ENCODE data around the gene RSBN1L. TPM values are rescaled to one million over a fixed set of nuclear protein-coding genes. Genes with fewer than 3 reads are reported as not detected.

RSBN1L gene
- total RNA-seq, 5 donors from 2014 or later (not counting 1 experiment from before 2014, with no cell fraction given) = 27.1 to 35.9 (median 32.4) TPM

DNA sequence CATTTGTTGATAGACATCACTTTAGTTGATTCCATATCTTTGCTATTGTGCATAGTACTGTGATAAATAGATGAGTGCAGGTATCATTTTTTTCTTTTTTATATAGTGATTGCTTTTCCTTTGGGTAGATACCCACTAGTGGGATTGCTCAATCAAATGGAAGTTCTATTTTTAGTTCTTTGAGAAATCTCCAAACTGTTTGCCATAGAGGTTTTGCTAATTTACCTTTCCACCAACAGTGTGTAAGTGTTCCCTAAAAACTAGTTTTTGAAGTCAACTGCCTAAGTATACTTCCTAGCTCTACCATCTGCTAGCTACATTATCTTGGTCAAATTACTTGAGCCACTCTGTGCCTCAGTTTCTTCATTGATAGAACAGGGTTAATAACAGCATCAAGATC, 31.5 kb upstream of the RSBN1L start:
- ChIA-PET POLR2A (no interaction called here), CTCF (interaction anchor here (1.0 to 1.4 kb wide), 2 partner anchors 8 to 13 kb away, joined by 3 to 5 read pairs; no protein-coding TSS in a partner anchor)
- H3K9me3 Mint-ChIP-seq = no peaks in the 10 kb centered on the region
- no peak overlapping the region for H3K27ac Mint-ChIP-seq
- Histone ChIP-seq H3K36me3 (ENCODE audit: control insufficient read depth in 2 of 2, extremely low read depth in 1 of 2, insufficient read depth in 1 of 2, low read length in 1 of 2) (no peaks in the 10 kb centered on the region), H3K27ac (ENCODE audit: low read length) (no peak overlapping the region), H3K27me3 (replicated peaks in 1 of 2; ENCODE audit: control insufficient read depth in 2 of 2, extremely low read depth in 1 of 2, insufficient read depth in 2 of 2, low read length in 1 of 2) (no peaks in the 10 kb centered on the region), H3K4me3 (ENCODE audit: control insufficient read depth in 1 of 2, extremely low read depth in 1 of 2, low read length in 1 of 2) (no peak overlapping the region), H3K9me3 (no peaks in the 10 kb centered on the region), H3K4me1 (ENCODE audit: control insufficient read depth in 1 of 2, extremely low read depth in 1 of 2, insufficient read depth in 2 of 2, low read length in 2 of 2) (no peaks in the 10 kb centered on the region)
- ATAC-seq (replicated peaks in 1 of 4) = no peak
- DNase-seq = no peak
- no peaks in the 10 kb centered on the region for H3K27me3 Mint-ChIP-seq
- no peaks in the 10 kb centered on the region for H3K36me3 Mint-ChIP-seq
- H3K4me3 Mint-ChIP-seq = no peak overlapping the region
- H3K4me1 Mint-ChIP-seq = no peaks in the 10 kb centered on the region

DNA sequence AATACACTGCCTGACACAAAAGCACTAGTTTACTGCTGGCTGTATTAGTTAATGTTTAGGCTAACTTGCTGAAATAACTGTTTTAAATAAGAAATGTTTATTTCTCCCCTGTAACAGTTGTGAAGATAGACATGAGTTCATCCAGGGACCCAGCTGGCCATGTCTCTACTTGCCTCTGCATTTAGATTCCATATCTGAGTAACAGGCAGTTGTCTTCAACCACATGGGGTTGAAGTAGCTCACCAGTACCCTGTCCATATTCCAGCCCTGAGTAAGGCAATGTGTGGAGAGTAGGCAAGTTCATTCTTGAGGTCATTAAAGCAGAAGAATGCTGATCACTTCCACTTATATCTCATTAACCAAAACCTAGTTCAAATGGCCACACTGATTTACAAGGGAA, 31.1 kb upstream of the RSBN1L start:
- no peaks in the 10 kb centered on the region for H3K4me1 ChIP-seq (ENCODE audit: control insufficient read depth in 1 of 2, extremely low read depth in 1 of 2, insufficient read depth in 2 of 2, low read length in 2 of 2)
- H3K36me3 ChIP-seq (ENCODE audit: control insufficient read depth in 2 of 2, extremely low read depth in 1 of 2, insufficient read depth in 1 of 2, low read length in 1 of 2) = no peaks in the 10 kb centered on the region
- ChIA-PET CTCF (interaction anchor here (0.9 to 1.4 kb wide), 3 partner anchors 9 to 83 kb away, joined by 3 to 5 read pairs (median 3); no protein-coding TSS in a partner anchor), POLR2A (no interaction called here)
- ATAC-seq (replicated peaks in 1 of 4) = no peak
- DNase-seq = no peak
- no peaks in the 10 kb centered on the region for H3K9me3 Mint-ChIP-seq
- H3K4me1 Mint-ChIP-seq = no peaks in the 10 kb centered on the region
- H3K4me3 Mint-ChIP-seq = no peak overlapping the region
- no peaks in the 10 kb centered on the region for H3K9me3 ChIP-seq
- H3K36me3 Mint-ChIP-seq = no peaks in the 10 kb centered on the region
- no peak overlapping the region for H3K27ac ChIP-seq (ENCODE audit: low read length)
- no peak overlapping the region for H3K27ac Mint-ChIP-seq
- H3K4me3 ChIP-seq (ENCODE audit: control insufficient read depth in 1 of 2, extremely low read depth in 1 of 2, low read length in 1 of 2) = no peak overlapping the region
- no peaks in the 10 kb centered on the region for H3K27me3 ChIP-seq (replicated peaks in 1 of 2; ENCODE audit: control insufficient read depth in 2 of 2, extremely low read depth in 1 of 2, insufficient read depth in 2 of 2, low read length in 1 of 2)
- no peaks in the 10 kb centered on the region for H3K27me3 Mint-ChIP-seq

DNA sequence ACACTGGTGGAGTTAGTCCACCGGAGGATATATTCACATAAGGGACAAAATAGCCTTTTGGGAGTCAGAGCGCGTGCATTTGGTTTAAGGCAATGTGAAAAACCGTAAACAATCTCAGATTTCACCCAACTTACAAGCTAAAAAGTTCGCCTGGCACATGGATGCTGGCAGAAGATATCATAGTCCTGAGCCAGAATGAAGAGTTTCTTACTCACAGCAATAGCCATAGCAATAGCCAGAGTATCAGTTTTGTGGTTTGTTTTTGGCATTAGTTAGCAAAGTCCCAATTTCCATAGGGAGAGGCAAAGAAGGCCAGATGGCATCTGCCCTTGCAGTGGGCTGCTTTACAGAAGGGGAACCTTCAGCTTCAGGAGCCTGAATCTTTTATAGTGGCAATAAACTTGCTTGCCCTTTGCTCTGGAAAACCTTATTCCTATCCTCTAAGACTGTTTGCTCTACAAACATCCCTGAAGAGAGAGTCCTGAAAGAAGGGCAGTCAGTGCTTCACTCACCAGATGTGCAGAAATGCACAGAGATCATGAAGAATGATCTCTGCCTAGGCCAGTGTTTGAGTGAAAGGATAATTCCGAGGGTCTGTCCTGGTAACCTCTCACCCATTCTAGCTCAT, 28.7 kb upstream of the RSBN1L start:
- Mint-ChIP-seq H3K9me3 (no peaks in the 10 kb centered on the region), H3K36me3 (no peaks in the 10 kb centered on the region), H3K4me1 (no peaks in the 10 kb centered on the region), H3K4me3 (no peak overlapping the region), H3K27ac (no peak overlapping the region), H3K27me3 (no peaks in the 10 kb centered on the region)
- ChIA-PET POLR2A (interaction anchor here in 1 of 2 donors (0.6 to 0.7 kb wide), 2 partner anchors 287 to 1275 kb away, joined by 3 to 6 read pairs; no protein-coding TSS in a partner anchor), CTCF (interaction anchor here in 1 of 2 donors (0.6 kb wide), 1 partner anchor 378 kb away, joined by 8 read pairs; no protein-coding TSS in a partner anchor)
- H3K27me3 ChIP-seq (replicated peaks in 1 of 2; ENCODE audit: control insufficient read depth in 2 of 2, extremely low read depth in 1 of 2, insufficient read depth in 2 of 2, low read length in 1 of 2) = no peaks in the 10 kb centered on the region
- 100% methylated on average over 1 of the region's 6 CpGs for WGBS (ENCODE audit: insufficient coverage)
- H3K4me1 ChIP-seq (ENCODE audit: control insufficient read depth in 1 of 2, extremely low read depth in 1 of 2, insufficient read depth in 2 of 2, low read length in 2 of 2) = no peaks in the 10 kb centered on the region
- H3K36me3 ChIP-seq (ENCODE audit: control insufficient read depth in 2 of 2, extremely low read depth in 1 of 2, insufficient read depth in 1 of 2, low read length in 1 of 2) = no peaks in the 10 kb centered on the region
- H3K9me3 ChIP-seq = no peaks in the 10 kb centered on the region
- H3K27ac ChIP-seq (ENCODE audit: low read length) = no peak overlapping the region
- H3K4me3 ChIP-seq (ENCODE audit: control insufficient read depth in 1 of 2, extremely low read depth in 1 of 2, low read length in 1 of 2) = no peak overlapping the region
- DNase-seq = no peak
- ATAC-seq (replicated peaks in 1 of 4) = no peak

DNA sequence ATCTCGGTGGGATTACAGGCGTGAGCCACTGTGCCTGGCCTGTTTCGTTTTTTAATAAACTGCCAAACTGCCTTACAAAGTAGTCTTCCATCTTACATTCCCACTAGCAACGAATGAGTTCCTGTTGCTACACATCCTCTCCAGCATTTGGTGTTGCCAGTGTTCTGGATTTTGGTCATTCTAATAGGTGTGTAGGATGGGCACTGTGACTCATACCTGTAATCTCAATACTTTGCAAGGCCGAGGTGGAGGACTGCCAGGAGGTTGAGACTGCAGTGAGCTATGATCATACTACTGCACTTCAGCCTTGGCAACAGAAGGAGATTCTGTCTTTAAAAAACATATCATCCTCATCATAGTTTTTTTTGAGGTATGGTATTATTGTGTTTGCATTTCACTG, 21.4 kb upstream of the RSBN1L start:
- Mint-ChIP-seq H3K4me3 (no peak overlapping the region), H3K27ac (no peak overlapping the region), H3K9me3 (no peaks in the 10 kb centered on the region), H3K4me1 (no peaks in the 10 kb centered on the region), H3K36me3 (peaks cover 4% of the 10 kb centered on the region), H3K27me3 (no peaks in the 10 kb centered on the region)
- ChIA-PET POLR2A (no interaction called here), CTCF (no interaction called here)
- ATAC-seq (replicated peaks in 1 of 4) (no peak), DNase-seq (no peak)
- Histone ChIP-seq H3K36me3 (ENCODE audit: control insufficient read depth in 2 of 2, extremely low read depth in 1 of 2, insufficient read depth in 1 of 2, low read length in 1 of 2) (no peaks in the 10 kb centered on the region), H3K4me1 (ENCODE audit: control insufficient read depth in 1 of 2, extremely low read depth in 1 of 2, insufficient read depth in 2 of 2, low read length in 2 of 2) (no peaks in the 10 kb centered on the region), H3K27ac (ENCODE audit: low read length) (no peak overlapping the region), H3K9me3 (no peaks in the 10 kb centered on the region), H3K4me3 (ENCODE audit: control insufficient read depth in 1 of 2, extremely low read depth in 1 of 2, low read length in 1 of 2) (no peak overlapping the region), H3K27me3 (replicated peaks in 1 of 2; ENCODE audit: control insufficient read depth in 2 of 2, extremely low read depth in 1 of 2, insufficient read depth in 2 of 2, low read length in 1 of 2) (no peaks in the 10 kb centered on the region)
- WGBS (ENCODE audit: insufficient coverage) = no CpG with 5 or more reads among the region's 5 CpGs

DNA sequence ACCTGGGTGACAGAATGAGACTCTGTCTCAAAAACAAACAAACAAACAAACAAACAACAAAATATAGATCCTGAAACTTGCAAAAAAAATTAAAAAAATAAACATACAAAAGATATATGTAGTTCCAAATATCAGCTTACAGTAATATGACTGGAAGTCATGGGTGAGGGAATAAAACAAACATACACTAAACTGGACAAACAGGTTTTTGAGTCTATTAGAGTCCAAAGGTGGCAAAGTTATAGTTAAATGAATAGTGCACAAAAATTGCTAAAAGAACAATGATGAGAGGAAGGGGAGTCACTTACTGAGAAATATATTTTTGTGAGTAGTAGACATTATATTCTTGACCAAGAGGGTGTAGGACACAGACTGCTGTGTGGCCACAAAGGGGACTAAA, 16.7 kb upstream of the RSBN1L start:
- POLR2A ChIA-PET = interaction anchor here (0.6 kb wide), 2 partner anchors 82 to 252 kb away, joined by 3 to 4 read pairs; no protein-coding TSS in a partner anchor
- no peak overlapping the region for H3K27ac Mint-ChIP-seq
- CTCF ChIA-PET = no interaction called here
- Histone ChIP-seq H3K27ac (ENCODE audit: low read length) (no peak overlapping the region), H3K9me3 (no peaks in the 10 kb centered on the region), H3K27me3 (replicated peaks in 1 of 2; ENCODE audit: control insufficient read depth in 2 of 2, extremely low read depth in 1 of 2, insufficient read depth in 2 of 2, low read length in 1 of 2) (no peaks in the 10 kb centered on the region), H3K36me3 (ENCODE audit: control insufficient read depth in 2 of 2, extremely low read depth in 1 of 2, insufficient read depth in 1 of 2, low read length in 1 of 2) (peaks cover 0 to 7% of the 10 kb centered on the region in 2 donors), H3K4me3 (ENCODE audit: control insufficient read depth in 1 of 2, extremely low read depth in 1 of 2, low read length in 1 of 2) (no peak overlapping the region), H3K4me1 (ENCODE audit: control insufficient read depth in 1 of 2, extremely low read depth in 1 of 2, insufficient read depth in 2 of 2, low read length in 2 of 2) (no peaks in the 10 kb centered on the region)
- ATAC-seq (replicated peaks in 1 of 4) (no peak), DNase-seq (no peak)
- H3K27me3 Mint-ChIP-seq = no peaks in the 10 kb centered on the region
- H3K4me3 Mint-ChIP-seq = no peak overlapping the region
- peaks cover 23% of the 10 kb centered on the region for H3K36me3 Mint-ChIP-seq
- H3K9me3 Mint-ChIP-seq = no peaks in the 10 kb centered on the region
- no peaks in the 10 kb centered on the region for H3K4me1 Mint-ChIP-seq

DNA sequence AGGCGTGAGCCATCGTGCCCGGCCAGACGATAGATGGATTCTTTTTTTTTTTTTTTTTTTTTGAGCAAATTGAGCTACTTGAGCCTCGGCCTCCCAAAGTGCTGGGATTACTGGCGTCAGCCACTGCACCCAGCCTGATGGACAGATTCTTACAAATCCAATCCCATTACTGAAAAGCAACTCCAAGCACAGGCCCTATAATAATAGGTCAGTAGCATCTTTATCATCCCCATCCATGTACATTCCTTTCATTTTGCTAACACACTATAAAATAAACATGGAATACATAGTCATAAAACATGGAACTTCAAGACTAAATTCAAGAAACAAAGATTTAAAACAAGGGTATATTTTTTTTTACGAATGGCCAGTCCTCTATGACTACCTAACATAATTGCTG, 16.0 kb upstream of the RSBN1L start:
- Histone ChIP-seq H3K36me3 (ENCODE audit: control insufficient read depth in 2 of 2, extremely low read depth in 1 of 2, insufficient read depth in 1 of 2, low read length in 1 of 2) (peaks cover 0 to 7% of the 10 kb centered on the region in 2 donors), H3K4me1 (ENCODE audit: control insufficient read depth in 1 of 2, extremely low read depth in 1 of 2, insufficient read depth in 2 of 2, low read length in 2 of 2) (no peaks in the 10 kb centered on the region), H3K27ac (ENCODE audit: low read length) (no peak overlapping the region), H3K4me3 (ENCODE audit: control insufficient read depth in 1 of 2, extremely low read depth in 1 of 2, low read length in 1 of 2) (no peak overlapping the region), H3K9me3 (no peaks in the 10 kb centered on the region), H3K27me3 (replicated peaks in 1 of 2; ENCODE audit: control insufficient read depth in 2 of 2, extremely low read depth in 1 of 2, insufficient read depth in 2 of 2, low read length in 1 of 2) (no peaks in the 10 kb centered on the region)
- no peak for DNase-seq
- WGBS (ENCODE audit: insufficient coverage) = 97% methylated on average over 6 of the region's 7 CpGs
- H3K36me3 Mint-ChIP-seq = peaks cover 23% of the 10 kb centered on the region
- H3K9me3 Mint-ChIP-seq = no peaks in the 10 kb centered on the region
- H3K27me3 Mint-ChIP-seq = no peaks in the 10 kb centered on the region
- CTCF ChIA-PET = interaction anchor here in 1 of 2 donors (0.6 kb wide), 3 partner anchors 43 to 79 kb away, joined by 3 to 4 read pairs (median 4); no protein-coding TSS in a partner anchor
- H3K4me3 Mint-ChIP-seq = no peak overlapping the region
- POLR2A ChIA-PET = interaction anchor here in 1 of 2 donors (0.6 kb wide), 1 partner anchor 19 kb away, joined by 4 read pairs; no protein-coding TSS in a partner anchor
- peaks cover 0 to 3% (median 1%) of the 10 kb centered on the region in 3 donors for H3K4me1 Mint-ChIP-seq
- no peak overlapping the region for H3K27ac Mint-ChIP-seq
- no peak for ATAC-seq (replicated peaks in 1 of 4)

All from T-cell (primary cell).